ENCODE results near the gene MIF4GD.
A peak's percentile ranks its signal among the peaks of the same experiment; 100 is the strongest.
"Not testable (repeated sequence)": the region's sequence is repeated elsewhere in the genome, so short reads cannot be mapped to it uniquely, and the experiment has no call there.

MIF4GD gene

DNA sequence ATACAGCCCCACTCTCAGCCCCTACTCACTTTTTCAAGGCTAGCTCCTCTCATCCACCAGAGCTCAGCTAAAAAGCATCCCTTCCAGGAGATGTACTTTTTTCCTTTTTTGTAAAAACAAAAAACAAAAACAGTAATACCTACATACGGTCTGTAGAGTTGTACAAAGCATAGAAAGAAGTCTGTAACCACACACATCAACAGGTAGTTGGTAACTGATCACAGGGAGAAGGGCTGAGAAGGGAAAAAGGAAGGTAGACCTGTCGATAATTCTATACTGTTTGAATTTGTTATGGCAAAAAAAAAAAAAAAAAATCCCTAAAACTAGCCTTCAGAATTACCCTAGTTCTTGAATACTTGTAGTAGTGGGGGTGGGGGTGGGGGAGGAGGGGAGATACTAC is 17.3 kb upstream of the MIF4GD start:
- DNase-seq (ENCODE audit: low read depth in 2 of 2): no peak

DNA sequence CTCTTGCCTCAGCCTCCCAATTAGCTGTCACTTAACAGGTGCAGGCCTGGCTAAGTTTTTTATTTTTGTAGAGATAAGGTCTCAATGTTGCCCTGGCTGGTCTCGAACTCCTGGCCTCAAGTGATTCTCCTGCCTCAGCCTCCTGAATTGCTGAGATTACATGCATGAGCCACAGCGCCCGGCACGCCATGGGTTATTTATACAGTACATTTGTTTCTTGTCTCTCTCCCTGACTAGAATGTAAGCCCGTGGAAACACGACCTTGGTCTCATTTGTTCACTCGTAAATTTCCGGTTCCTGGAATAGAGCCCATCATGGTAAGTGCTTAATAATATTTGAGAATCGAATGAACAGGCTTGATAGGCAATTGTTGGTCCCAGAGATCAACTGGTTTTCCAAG is 16.2 kb upstream of the MIF4GD start:
- DNase-seq (ENCODE audit: low read depth in 2 of 2): no peak

DNA sequence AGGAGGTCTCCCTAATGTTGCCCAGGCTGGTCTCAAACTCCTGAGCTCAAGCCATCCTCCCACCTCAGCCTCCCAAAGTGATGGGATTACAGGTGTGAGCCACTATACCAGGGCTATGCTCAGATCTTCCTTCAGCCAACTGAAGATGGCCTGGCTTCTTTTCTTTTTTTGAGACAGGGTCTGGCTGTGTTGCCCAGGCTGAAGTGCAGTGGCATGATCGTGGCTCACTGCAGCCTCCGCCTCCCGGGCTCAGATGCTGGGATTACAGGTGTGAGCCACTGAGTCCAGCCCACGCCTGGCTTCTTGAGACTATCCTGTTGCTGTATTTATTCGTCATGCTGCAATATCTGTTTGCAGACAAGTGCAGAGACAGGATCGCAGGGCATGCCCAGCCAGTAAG is 14.1 kb upstream of the MIF4GD start:
- no peak for DNase-seq (ENCODE audit: low read depth in 2 of 2)

DNA sequence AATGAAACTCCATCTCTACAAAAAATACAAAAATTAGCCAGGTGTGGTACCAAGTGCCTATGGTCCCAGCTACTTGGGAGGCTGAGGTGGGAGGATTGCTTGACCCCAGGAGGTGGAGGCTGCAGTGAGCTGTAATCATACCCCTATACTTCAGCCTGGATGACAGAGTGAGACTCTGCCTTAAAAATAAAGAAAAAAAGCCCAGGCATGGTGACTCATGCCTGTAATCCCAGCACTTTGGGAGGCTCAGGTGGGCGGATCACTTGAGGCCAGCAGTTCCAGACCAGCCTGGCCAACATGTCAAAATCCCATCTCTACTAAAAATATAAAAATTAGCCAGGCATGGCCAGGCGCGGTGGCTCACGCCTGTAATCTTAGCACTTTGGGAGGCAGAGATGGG is 9.2 kb upstream of the MIF4GD start:
- DNase-seq (ENCODE audit: low read depth in 2 of 2): not testable (repeated sequence)

DNA sequence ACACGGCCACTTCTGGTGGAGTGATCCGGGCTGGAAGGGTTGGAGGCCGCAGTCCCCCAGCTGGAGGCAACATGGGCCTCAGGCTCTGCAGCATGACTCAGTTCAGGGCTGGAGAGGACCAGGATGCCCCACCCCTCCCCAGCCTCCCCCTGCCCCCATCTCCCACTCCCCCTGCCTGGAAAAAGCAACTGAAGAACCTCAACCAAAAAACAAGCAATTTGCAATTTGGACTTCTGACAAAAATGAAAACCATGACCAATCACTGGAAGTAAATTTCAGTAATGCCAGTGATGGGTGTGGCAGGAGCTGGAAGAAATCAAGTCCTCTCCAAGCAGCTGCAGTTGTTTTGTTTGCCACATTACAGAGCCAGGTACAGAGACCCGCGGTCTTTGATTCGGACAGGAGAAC is 6.6 kb upstream of the MIF4GD start:
- DNase-seq (ENCODE audit: low read depth in 2 of 2): no peak

DNA sequence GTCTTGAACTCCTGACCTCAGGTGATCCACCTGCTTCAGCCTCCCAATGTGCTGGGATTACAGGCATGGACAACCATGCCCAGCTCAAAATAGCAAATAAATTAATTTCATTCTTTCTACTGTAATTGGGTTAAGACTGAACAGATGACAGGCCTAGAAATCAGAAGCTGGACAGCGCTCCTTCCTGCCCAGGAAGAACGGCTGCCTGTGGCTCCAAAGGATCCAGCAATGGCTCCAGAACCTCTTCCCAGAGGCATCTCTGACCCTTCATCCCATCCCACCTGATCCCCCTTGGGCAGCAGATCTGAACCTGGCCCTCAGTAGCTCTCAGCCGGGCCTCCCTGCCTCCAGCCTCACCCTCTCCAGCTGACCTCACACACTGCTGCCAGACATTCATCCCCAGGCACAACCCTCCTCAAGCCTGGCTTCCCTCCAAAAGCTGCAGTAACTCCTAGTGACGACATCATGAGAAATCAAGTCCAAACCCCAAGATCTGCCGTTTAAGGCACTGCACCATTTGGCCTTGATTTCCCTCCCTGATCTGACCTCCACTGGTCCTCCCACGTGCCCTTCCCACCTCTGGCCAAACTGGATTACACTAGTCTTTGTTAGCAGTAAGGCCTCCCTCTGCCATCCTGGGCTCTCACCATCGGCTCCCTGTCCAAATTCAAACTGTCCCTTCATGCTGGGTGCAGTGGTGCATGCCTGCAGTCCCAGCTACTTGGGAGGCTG is 3.1 kb upstream of the MIF4GD start:
- no peak for DNase-seq (ENCODE audit: low read depth in 2 of 2)

DNA sequence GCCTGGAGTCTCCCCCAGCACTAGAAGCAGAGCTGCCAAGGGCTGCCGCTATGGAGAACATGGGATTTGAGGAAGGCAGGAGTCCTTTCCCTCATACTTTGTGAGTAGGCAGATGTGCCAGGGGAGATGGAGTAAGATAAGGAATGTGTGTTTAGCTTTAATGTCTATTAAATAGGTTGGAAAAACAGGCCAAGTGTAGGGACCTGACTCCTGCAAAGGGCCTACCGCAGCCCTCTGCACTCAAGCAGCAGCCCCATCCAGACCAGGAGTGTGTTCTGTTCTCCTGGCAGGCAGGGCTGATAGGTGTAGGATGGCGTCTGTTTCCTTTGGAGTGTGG is 1.8 kb upstream of the MIF4GD start:
- DNase-seq (ENCODE audit: low read depth in 2 of 2): no peak

DNA sequence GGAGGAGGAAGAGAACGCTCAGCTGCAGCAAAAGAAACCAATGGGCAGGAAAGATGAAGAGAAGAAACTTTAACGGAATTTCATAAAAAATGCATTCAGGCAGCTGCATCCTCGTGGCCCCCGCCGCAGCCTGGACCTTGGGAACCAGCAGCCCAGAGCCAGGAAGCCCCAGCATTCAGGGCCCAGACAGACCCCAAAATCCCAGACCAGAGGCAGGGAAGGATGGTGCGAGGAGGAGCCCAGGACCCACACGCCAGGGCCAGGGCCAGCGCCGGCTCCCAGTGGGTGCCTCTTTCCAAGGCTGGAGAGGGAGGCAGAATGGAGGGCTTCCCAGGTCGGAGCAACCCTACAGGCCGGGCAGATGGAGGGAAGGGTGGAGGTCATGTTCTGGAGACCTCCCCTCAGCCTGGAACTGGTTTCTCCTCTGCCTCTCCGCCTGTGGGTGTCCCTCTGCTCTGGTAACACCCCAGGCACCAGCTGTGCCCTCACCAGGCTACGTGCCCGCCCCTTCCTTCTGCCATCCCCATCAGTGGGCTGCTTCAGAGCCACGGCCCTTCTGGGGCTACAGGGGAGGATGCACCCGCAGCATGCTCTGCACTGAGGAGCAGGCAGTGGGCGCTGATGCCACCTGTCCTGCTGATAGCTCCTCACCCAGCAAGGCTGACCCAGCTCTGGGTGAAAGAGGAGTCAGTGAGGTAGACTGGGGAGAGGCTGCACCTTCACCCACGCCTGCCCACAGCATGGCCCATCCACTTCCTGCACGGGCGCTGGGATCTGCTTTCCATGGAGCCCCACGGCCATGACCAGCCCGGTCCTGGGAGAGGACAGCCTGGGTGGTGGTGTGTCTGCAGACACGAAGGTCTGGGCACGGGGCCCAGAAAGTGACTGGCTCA is 1.2 kb upstream of the MIF4GD start:
- no peak for DNase-seq (ENCODE audit: low read depth in 2 of 2)

DNA sequence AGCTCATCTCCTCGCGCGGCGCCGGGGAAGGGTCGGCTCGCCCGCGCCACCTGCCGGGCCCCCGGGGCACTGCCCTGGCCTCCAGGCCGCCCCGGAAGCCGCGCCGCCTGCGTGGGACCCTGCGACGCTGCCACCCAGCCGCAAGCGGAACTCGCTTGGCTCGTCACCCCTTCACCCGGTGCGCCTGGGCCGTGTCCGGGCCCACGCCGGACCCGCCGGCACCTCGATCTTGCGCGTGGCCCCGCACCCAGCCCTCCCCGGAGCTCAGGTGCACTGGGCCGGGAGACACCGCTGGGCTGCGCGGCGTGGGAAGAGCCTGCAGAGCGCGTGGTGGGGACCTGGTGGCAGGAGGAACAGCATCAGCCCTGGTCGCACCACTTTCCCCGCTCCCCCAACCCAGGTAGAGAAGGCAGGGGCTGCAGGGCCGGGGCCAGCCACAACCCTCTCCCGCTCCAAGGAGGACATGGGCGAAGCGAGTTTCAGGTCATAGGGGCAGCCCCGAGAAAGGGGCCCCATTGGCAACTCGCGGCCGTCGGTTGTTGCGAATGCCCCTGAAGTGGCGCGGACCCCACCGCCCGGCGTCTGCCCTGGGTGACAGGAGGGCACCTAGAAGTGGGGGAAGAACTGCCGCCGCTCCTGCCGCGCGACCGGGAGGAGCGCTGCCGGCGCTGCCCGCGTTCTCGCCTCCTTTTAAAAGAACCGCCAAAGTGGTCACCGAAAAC is 363 bp upstream of the MIF4GD start:
- no peak for DNase-seq (ENCODE audit: low read depth in 2 of 2)

DNA sequence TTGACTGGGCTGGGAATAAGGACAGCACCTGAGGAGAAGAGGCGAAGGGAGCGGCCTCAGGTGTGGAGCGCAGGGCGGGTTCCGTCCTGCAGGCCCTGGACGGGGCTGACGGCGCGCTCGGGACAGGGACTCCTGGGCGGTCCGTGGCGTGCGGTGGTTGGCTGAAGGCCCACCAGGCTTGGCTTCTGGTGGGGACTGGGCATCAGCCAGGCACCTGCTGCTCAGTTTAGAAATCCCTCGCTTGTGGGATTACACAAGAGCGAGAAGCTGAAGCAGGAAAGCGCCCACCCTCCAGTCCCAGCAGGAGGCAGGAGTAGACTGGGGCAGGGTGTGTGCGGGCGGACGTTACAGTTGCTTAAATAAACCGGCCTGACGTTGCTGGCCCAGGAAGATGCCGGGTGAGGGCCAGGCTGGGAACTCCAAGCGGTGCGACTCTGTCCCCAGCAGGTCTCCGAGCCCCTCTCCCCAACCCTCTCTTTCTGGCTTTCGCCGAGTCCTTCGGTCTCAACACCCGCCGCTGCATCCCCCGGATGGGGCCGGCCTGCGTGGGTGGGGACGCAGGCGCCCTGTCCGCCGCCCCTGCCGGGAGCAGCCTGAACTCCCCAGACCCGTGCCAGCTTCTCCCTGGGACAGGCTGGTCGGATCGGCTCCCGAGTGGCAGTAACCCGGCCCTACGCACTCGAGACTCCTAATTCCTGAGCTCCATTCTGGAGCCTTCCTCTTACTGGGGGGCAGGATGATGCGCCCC is 639 bp downstream of the MIF4GD start:
- DNase-seq (ENCODE audit: low read depth in 2 of 2): no peak

DNA sequence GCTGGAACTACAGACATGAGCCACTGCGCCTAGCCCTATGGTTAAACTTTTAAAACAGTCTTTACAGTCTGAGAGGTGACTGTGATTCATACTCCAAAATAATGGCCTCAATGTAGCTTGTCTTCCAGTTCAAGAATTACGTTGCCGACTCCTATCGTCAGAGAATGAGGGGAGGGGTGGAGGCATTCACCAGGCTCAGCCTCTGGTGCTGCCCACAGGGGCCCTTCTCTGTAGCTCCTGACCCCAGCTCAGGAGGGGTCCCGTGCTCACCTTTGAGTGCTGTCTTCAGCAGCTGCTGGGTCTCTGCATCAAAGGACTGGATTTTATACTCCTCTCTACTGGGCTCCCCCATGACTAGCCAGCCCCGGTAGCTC is 1.2 kb downstream of the MIF4GD start:
- no peak for DNase-seq (ENCODE audit: low read depth in 2 of 2)

DNA sequence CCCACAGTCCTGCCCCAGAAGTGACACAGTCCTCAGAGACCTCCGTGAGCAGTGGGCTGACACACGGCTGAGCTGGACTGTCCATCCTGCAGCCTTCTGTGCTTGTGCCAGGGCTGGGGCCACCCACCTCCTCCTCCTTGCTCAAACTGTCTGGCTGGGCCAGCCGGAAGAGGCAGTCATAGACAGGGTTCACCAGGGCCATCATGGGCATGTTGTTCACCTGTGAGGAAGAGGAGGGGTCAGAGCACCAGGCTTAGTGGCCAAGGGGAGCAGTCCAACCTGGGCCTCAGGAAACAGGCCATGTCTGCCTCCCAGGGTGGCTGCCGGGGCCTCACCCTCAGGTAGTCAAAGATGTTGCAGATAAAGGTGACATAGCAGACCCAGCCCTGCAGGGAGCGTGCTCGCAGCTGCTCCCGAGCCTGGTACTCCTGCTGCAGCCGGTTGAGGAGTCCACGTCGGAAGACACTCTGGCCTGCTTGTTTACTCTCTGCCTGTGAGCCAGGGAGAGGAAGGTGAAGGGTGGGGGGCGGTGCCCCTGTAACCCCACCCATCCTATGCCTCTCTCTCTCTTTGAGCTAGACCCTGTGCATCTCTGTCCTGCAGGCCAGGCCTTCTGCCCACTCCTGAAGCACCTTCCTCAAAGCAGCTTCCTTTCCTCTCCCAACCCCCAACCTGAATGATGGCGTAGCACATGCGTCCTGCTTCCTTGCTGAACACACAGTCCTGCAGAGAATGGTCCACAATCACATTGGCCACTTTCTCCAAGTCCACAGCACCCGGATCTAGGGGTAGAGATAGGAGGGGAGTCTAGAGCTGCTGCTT is 3.4 kb downstream of the MIF4GD start:
- no peak for DNase-seq (ENCODE audit: low read depth in 2 of 2)

DNA sequence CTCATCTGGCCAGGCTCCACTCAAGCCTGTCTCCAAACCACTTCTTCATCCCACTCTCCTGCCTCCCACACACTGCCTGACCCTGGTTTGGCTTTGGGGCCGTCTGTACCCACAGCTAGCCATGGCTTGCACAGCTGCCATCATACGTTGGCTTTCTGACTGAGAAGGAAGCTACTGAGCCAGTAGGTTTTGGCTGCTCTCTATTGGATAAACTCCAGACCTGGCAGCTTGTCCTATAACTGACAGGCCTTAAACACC is 3.9 kb downstream of the MIF4GD start:
- DNase-seq (ENCODE audit: low read depth in 2 of 2): no peak

DNA sequence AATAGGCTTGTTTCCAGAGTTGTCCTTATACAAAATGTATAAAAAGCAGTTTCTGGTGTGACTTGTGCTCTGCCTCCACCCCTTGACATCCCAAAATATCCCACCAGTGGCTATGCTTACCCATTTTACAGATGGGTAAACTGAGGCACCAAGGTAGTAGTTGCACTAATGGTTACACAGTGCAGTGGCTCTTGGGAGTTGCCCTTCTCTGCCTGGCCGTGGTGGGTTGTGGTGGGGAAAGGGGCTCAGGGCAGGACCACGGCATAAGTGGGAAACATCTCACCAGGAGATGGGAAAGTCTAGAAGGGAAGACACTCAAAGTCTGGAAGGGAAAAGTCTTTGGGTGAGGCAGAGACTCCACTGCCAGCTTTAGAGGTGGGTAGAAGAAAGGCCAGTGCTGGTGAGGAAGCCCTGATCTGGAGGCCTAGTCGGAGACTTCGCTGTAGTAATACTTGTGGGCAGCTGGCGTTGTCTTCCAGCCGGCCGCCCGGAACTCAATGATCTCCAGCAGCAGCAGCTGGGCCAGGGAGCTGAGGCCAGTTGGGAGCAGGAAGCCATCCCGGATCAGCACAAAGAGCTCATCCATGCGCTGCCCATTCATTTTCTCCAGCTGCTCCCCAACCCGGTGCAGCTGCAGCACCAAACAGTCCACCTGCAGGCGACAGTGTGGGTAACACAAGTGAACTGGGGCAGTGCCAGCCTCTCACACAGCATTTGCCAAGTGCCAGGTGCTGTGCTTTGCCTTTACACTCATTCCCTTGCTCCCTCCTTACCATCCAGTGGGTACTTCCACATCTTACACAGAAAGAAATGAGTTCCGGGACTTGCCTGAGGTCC is 4.5 kb downstream of the MIF4GD start:
- no peak for DNase-seq (ENCODE audit: low read depth in 2 of 2)

DNA sequence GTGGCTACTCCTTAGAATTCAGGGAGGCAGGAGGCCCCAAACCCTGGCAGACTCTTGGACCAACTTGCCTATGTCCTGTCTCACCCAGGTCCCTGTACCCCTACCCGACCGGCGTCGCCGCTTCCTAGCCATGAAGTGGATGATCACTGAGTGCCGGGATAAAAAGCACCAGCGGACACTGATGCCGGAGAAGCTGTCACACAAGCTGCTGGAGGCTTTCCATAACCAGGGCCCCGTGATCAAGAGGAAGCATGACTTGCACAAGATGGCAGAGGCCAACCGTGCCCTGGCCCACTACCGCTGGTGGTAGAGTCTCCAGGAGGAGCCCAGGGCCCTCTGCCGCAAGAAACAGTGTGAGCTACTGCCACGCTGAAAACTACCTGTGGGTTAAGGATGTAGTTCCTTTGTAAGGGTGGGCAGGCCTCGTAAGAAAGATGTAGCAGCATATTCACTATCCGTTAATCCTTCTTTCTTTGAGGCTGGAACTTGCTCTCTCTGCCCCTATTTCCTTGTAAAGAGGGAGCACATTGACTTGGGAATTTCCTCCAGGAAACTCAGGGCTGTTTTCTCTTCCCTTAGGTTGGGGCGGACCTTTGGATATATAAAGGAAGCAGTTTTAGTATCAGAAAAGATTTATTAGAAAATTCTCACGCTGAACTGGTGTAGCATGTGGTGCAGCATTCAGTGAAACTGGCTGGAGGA is 5.3 kb downstream of the MIF4GD start:
- DNase-seq (ENCODE audit: low read depth in 2 of 2): no peak

DNA sequence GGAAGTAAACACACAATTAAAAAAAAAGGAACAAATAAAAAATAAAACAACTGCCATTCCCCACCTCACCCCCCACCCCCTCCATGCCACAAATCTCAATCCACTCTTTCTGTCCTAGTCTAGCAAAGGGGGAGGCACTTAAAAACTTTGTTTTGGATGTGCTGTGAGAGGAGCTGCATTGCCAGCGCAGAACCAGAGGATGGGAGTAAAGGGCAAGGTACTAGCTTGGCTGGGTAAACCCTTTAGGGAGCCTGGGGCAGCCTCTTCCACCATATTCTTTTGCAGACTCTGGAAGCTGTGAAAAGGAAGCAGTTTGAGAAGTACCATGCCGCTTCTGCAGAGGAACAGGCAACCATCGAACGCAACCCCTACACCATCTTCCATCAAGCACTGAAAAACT is 8.0 kb downstream of the MIF4GD start:
- DNase-seq (ENCODE audit: low read depth in 2 of 2): no peak

DNA sequence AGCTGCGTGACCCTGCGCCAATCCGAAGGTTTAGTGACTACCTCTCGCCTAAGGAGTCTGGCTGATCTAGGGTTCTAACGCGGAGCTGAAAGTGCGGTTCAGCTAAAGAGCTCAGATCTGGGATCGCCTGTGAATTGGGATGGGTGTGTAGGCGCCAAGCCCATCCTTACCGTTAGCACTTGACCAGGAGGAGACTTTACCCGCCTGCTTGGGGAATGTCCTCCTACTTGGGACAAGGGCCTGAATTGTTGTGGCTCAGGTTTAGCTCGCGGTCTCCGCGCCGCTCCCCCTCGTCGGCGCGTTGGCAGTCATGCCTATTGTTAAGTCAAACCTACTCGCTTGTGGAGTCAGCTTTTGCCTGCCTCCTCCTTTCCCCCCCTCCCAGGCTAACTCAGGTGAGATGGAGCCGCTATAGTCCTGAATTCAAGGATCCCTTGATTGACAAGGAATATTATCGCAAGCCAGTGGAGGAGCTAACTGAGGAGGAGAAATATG is 8.9 kb downstream of the MIF4GD start:
- no peak for DNase-seq (ENCODE audit: low read depth in 2 of 2)

DNA sequence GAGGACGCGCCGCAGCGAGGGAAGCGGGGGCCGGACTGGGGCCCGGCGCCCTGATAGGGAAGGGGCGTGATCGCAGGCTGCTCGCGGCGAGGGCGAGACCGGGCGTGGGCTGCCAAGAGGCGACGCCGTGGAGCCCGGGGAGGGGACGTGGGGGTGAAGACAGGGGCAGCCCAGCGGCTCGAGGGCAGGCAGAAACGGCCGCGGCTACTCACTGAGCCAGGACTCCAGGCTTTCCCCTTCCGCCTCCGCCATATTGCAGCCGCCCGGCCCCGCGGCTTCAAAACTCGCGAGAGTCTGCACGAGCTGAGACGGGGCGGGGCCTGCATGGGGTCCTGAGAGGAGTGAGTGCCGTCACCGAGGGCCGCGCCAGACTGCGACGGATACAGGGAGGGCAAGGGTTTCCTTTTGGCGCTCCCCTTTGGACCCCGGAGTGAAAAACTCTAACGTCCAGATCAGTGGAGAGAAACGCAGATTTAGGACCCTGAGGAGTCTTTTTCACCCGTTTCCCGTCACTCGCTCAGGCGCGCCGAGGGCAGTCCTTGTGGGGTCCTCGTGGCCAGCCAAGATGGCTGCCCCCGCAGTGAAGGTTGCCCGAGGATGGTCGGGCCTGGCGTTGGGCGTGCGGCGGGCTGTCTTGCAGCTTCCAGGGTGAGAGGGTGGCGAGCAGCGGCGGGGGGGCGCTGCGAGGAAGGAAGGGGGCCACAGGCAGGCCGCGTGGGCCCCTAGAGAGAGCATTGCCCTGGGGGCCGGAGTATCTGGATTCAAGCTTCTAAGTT is 9.5 kb downstream of the MIF4GD start, which contains the start of the genes GGA3 and MRPS7:
Gene GGA3, minus strand, starts transcription at position 271 of the 776 bp plus-strand sequence. Its CDS starts 19 bp downstream, at position 252.
Gene MRPS7, plus strand, starts transcription at position 544 of the 776 bp plus-strand sequence. Its CDS starts 22 bp downstream, at position 566.
- DNase-seq (ENCODE audit: low read depth in 2 of 2): peak; percentile 88
